Heart left ventricle (tissue), 13 donors: ENCODE measurements around the gene OSGEP.

Source experiments
- CTCF ChIP-seq, 12 donors: fragments of 200-600 bp; sonication (generic) in 4 of 12; IDR thresholded peaks; one replicate each; pipeline versions ENCODE4 v1.5.0 to v1.8.0; 2018 to 2022; ENCODE audit warnings: antibody characterized with exemption in 12 of 12, mild to moderate bottlenecking in 5 of 12
- POLR2A ChIP-seq, 2 donors: fragments of 450-650 bp; IDR thresholded peaks; one replicate each; pipeline ENCODE4 v1.6.1; 2017; ENCODE audit warnings: antibody characterized with exemption in 2 of 2, mild to moderate bottlenecking in 2 of 2, moderate library complexity in 2 of 2
- donor health status: ischemic (EF 13 %, LVEDD 7.1; RV severe dilation, severe dysfunction).
- donor health status: DM: no; HTN: yes; CAD: no.
- donor health status: DM: no; HTN: no; CAD: no.
- donor health status: ischemic (EF 25% LVEDD 6.9; RV normal size, moderate dysfunction).
- donor health status: ischemic (EF 25% LVEDD 5.7; RV mildly dilated, moderate dysfunction).
- donor health status: ischemic (EF 35%, LVEDD 5.7; RV mildly dilated, moderate dysfunction).
- donor health status: nonischemic (EF 11% LVEDD 7.7; RV severe dilation, severe dysfunction).
- donor health status: DM: yes; HTN: yes; CAD: no.
- donor health status: PGD.
- donor health status: ischemic (EF 29% LVEDD 5.4; RV normal size, mild dysfunction).
- donor health status: nonischemic (EF 23%, LVEDD 6.1; RV moderate dilation, normal function).

GRCh38 chr14:20400589-20400964 is 54.0 kb downstream of the OSGEP start:
- TF ChIP-seq CTCF (IDR thresholded peaks at IDR 0.05) (no peak), POLR2A (IDR thresholded peaks at IDR 0.05) (no peak)
